Measurements from ENCODE around the gene ITGB8.

GRCh38 chr7:20395104-20395503, 64.4 kb downstream of the ITGB8 start:
- TF ChIP-seq, protein P1, sequence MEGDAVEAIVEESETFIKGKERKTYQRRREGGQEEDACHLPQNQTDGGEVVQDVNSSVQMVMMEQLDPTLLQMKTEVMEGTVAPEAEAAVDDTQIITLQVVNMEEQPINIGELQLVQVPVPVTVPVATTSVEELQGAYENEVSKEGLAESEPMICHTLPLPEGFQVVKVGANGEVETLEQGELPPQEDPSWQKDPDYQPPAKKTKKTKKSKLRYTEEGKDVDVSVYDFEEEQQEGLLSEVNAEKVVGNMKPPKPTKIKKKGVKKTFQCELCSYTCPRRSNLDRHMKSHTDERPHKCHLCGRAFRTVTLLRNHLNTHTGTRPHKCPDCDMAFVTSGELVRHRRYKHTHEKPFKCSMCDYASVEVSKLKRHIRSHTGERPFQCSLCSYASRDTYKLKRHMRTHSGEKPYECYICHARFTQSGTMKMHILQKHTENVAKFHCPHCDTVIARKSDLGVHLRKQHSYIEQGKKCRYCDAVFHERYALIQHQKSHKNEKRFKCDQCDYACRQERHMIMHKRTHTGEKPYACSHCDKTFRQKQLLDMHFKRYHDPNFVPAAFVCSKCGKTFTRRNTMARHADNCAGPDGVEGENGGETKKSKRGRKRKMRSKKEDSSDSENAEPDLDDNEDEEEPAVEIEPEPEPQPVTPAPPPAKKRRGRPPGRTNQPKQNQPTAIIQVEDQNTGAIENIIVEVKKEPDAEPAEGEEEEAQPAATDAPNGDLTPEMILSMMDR (IDR thresholded peaks at IDR 0.05) = no peak
- TF ChIP-seq EP300 (IDR thresholded peaks at IDR 0.05) = no peak

Measured in ovary (tissue), 3 donors.